Activated B cell treated with CpG ODN at 0.5 μM for 24 hours (primary cell): Measurements from ENCODE around the gene RNU1-4. TPM values are rescaled to one million over a fixed set of nuclear protein-coding genes. Genes with fewer than 3 reads are reported as not detected.
"Not testable (repeated sequence)": the region's sequence is repeated elsewhere in the genome, so short reads cannot be mapped to it uniquely, and the experiment has no call there.

ENCODE experiments used
- ATAC-seq: fragments of 200-7000 bp; cut with Tn5 transposase; one replicate; pipeline ENCODE4 v1.10.0; 2021; ENCODE audit warnings: low read depth, mild to moderate bottlenecking, moderate library complexity
- CTCF ChIA-PET: fragments of 350-600 bp; sonication (Branson Sonifier 250); formaldehyde crosslinking; loops from one replicate; lab custom pipeline; 2021; ENCODE audit warnings: antibody characterized with exemption; lab: Charles Lee
- POLR2A ChIA-PET: fragments of 350-600 bp; sonication (Branson Sonifier 250); formaldehyde crosslinking; loops from one replicate; lab custom pipeline; 2021; ENCODE audit warnings: antibody characterized with exemption; lab: Charles Lee
- DNase-seq: peaks from one replicate; pipeline ENCODE4 v3.0.0; 2022
- H3K27ac Mint-ChIP-seq: one replicate; pipeline ENCODE4 v1.8.0; 2020; ENCODE audit warnings: mixed read lengths
- H3K27me3 Mint-ChIP-seq: one replicate; pipeline ENCODE4 v1.8.0; 2021; ENCODE audit warnings: mixed read lengths
- H3K36me3 Mint-ChIP-seq: one replicate; pipeline ENCODE4 v1.8.0; 2021; ENCODE audit warnings: low read depth, mixed read lengths
- H3K4me1 Mint-ChIP-seq: one replicate; pipeline ENCODE4 v1.8.0; 2021; ENCODE audit warnings: mixed read lengths
- H3K4me3 Mint-ChIP-seq: one replicate; pipeline ENCODE4 v1.8.0; 2020; ENCODE audit warnings: mild to moderate bottlenecking, mixed read lengths
- H3K9me3 Mint-ChIP-seq: one replicate; pipeline ENCODE4 v1.8.0; 2020; ENCODE audit warnings: mixed read lengths
- intact Hi-C: fragments of 100-400 bp; cut with micrococcal nuclease; formaldehyde crosslinking; loops from one replicate; pipeline ENCODE4 v1.15.1; 2024
- total RNA-seq: library from RNA; stranded (reverse); gene quantifications from 2 replicates; pipeline ENCODE4 v1.2.3, GENCODE V29; 2022
- TF ChIP-seq, protein P1 (sequence below): fragments of 200-600 bp; IDR thresholded peaks from one replicate; pipeline ENCODE4 v1.8.0; 2022; ENCODE audit warnings: antibody characterized with exemption, mild to moderate bottlenecking

RNU1-4 gene
- total RNA-seq, 1 donor from 2014 or later = 3,526 TPM

DNA sequence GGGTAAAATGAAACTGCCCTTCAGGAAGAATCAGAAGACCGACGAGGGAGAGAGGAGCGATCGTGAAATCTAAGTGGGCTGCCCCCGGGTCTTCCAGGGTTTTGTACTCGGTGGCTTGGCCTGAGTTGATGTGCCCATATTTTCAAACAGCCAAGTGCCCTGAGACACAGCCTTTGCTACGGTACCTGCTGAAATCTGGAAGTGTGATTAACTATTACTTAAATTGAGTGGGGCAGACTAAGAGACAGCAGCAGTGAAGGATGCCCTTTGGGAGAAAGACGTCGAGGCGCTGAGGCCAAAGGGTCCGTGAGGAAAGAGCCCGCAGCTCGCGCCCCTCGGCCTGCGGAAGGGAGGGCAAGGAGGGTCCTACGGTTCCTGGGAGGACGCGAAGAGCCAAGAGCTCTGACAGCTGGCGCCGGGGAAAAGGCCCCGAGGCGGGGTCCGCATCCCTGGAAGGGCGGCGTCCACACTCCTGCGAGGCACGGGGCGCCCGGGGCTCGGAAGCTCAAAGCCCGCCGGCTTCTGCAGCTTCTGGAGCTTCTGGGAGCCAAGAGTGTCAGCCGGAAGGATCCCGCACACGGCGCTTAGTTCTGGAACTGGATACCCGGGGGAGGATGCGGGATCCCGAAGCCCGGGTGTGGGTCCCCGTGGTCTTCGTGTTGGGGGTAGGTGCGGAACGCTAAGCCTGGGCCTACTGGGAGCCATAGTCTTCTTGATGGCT lies 15.4 kb upstream of the RNU1-4 start:
- H3K27me3 Mint-ChIP-seq = peaks cover 4% of the 10 kb centered on the region
- ChIA-PET CTCF (no interaction called here), POLR2A (no interaction called here)
- H3K36me3 Mint-ChIP-seq = no peaks in the 10 kb centered on the region
- no peaks in the 10 kb centered on the region for H3K9me3 Mint-ChIP-seq
- H3K4me3 Mint-ChIP-seq = no peak overlapping the region
- TF ChIP-seq, protein P1, sequence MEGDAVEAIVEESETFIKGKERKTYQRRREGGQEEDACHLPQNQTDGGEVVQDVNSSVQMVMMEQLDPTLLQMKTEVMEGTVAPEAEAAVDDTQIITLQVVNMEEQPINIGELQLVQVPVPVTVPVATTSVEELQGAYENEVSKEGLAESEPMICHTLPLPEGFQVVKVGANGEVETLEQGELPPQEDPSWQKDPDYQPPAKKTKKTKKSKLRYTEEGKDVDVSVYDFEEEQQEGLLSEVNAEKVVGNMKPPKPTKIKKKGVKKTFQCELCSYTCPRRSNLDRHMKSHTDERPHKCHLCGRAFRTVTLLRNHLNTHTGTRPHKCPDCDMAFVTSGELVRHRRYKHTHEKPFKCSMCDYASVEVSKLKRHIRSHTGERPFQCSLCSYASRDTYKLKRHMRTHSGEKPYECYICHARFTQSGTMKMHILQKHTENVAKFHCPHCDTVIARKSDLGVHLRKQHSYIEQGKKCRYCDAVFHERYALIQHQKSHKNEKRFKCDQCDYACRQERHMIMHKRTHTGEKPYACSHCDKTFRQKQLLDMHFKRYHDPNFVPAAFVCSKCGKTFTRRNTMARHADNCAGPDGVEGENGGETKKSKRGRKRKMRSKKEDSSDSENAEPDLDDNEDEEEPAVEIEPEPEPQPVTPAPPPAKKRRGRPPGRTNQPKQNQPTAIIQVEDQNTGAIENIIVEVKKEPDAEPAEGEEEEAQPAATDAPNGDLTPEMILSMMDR = no peak
- no peak for DNase-seq
- no peak overlapping the region for H3K27ac Mint-ChIP-seq
- intact Hi-C loops = no loop called here
- ATAC-seq = no peak
- H3K4me1 Mint-ChIP-seq = peaks cover 2% of the 10 kb centered on the region

DNA sequence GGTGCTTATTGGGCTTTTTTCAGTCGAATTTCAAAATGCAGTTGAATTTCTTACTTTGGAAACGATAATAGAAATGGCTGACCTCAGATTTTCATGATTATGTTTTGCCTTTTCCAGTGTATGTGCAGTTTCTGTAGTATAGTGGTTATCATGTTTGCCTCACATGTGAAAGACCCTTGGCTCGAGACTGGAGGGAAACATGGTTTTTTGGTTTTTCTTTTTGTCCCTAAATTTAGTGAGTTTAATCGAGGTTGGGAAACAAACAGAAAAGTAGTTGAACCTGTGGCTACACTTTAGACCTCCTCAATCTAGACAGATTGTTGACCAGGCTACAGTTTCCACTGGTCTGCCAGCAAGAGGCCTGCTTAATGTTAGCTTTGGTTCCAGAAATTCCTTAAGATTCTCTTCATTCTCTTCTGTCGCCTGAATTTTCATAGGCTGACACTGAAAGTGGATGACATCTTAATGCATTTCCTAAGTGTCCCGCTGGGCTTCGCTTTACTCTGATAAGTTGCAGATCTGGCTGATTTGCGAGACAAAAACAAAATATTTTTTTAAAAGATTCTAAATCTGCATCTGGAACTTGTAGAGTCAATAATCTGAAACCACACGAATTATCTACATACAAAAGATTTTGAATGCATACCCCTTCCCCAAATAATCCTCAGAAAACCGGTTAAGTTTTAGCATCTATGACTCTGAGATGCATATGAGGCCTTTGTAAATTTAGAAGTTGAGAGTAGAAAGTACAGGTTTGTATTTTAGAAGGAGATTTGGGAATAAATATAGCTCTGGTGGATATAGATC lies 14.7 kb upstream of the RNU1-4 start:
- ATAC-seq, CTCF ChIA-PET: not testable (repeated sequence)

DNA sequence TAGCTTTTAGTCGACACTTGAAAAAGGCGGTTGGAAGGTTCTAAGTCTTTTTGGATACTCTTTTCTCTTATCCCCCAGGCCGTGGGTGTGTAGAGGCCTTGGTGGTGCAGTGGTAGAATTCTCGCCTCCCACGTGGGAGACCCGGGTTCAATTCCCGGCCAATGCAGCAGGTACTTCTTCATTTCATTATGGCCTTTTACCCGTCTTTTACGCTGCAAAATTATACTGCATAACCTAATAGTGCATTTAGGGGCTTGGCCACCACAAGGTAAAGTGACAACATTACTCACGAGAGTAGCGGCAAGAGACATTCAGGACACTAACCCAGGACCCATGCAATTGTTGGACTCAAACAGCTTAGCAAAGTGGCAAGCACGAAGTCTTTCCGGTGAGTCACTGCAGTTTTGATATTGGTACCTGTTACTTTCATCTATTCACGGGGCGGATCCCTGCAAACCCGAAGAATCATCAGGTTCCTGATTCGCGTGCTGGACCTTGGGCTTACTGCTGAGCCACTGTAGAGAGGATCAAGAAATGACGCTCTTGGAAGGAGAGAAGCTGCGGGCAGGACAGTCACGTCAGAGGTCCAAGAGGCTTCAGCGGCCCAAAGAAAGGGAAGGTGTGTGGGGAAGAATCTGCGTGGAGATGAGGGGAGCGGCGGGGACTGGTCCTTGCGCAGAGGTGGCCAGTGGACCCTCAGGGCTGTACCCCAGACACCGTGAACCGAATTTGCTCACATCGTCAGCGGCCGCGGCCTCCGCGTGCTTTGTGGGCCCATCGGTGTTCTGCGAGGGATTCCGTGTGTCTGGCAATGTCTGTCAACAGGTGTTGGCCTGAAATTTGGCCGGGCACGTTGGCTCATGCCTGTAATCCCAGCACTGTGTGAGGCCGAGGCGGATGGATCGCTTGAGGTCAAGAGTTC lies 12.9 kb upstream of the RNU1-4 start:
- CTCF ChIA-PET = interaction anchor here (1.4 kb wide), 1 partner anchor 20 kb away, joined by 4 read pairs; no protein-coding TSS in a partner anchor
- intact Hi-C loops = no loop called here

More for the DNA sequence above, 14.7 kb upstream of the RNU1-4 start:
- H3K4me1 Mint-ChIP-seq, H3K27me3 Mint-ChIP-seq, H3K36me3 Mint-ChIP-seq, DNase-seq, H3K4me3 Mint-ChIP-seq, intact Hi-C loops, H3K9me3 Mint-ChIP-seq, H3K27ac Mint-ChIP-seq: not testable (repeated sequence)
- POLR2A ChIA-PET = interaction anchor here (2.0 kb wide), 1 partner anchor 8 kb away, joined by 4 read pairs; no protein-coding TSS in a partner anchor

DNA sequence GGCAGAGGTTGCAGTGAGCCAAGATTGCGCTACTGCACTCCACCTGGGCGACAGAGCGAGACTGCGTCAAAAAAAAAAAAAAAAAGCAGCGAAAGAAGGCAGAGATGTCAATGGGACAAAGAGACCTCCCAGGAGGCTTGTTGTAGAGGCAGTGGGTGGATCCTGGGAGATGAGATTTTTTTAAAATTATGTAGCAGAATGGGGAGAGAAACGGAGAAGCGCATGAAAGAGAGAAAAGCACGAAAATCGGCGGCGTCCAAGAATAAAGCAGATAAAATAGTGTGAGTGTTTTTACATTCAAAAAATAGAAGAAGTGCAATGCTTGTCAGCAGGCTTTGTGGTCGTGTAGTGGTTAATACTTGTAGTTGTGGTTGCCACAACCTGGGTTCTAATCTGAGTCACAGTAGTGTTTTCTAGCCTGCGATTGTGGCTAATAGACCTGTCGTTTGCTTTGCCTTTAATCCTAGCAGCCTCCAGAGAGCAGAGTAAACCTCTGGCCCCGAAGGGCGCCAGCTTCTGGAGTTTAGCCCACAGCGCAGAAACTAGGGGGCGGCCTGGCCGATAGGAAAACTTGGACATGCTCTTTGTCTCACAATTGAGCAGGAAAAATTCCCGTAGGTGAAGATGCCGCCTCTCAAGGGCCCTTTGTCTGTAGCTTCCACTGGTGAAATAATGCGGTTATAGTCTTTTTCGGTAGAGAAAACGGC lies 11.9 kb upstream of the RNU1-4 start:
- CTCF ChIA-PET, H3K27me3 Mint-ChIP-seq, H3K4me1 Mint-ChIP-seq, H3K27ac Mint-ChIP-seq, H3K9me3 Mint-ChIP-seq, intact Hi-C loops, H3K4me3 Mint-ChIP-seq, POLR2A ChIA-PET, H3K36me3 Mint-ChIP-seq, DNase-seq: not testable (repeated sequence)
- peak; percentile 72 for ATAC-seq

More for the DNA sequence above, 12.9 kb upstream of the RNU1-4 start:
- POLR2A ChIA-PET = interaction anchor here (1.0 to 2.0 kb wide), 3 partner anchors 10 to 83 kb away, joined by 4 read pairs; no protein-coding TSS in a partner anchor
- DNase-seq (no peak), ATAC-seq (peak; percentile 45)
- H3K27me3 Mint-ChIP-seq = no peaks in the 10 kb centered on the region
- TF ChIP-seq, protein P1 = no peak
- H3K9me3 Mint-ChIP-seq = no peaks in the 10 kb centered on the region
- no peaks in the 10 kb centered on the region for H3K36me3 Mint-ChIP-seq
- H3K4me3 Mint-ChIP-seq = no peak overlapping the region
- peaks cover 2% of the 10 kb centered on the region for H3K4me1 Mint-ChIP-seq
- no peak overlapping the region for H3K27ac Mint-ChIP-seq

DNA sequence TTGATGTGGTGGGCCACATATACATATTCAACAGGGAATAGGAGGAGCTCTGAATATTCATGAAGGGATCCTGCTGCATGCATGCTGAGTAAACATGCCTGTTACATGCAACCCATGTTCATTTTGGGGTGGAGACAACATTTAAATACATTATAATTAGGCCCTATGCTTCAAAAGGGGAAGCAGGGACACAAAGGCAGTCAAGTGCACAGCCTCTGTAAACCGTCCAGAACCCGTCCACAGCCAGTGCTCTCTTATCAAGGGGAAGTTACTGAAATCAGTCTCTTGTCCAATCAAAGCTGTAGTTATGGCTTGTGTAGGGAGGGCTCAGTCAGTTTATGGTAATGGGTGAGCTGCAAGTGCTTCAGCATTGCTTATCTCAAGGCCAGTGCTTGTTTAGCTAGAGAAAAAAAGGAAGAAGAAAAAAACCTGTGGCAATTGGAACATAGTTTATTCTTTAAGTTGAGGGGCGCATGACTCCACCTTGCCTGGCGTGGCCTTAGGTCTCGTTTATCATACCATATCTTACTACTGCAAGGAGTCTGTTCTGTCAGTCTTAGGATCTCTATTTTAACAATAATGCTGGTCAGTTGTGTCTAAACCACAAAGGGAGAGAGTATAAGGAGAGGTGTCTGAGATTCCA lies 7.9 kb upstream of the RNU1-4 start:
- DNase-seq, H3K4me1 Mint-ChIP-seq, H3K36me3 Mint-ChIP-seq, H3K9me3 Mint-ChIP-seq, intact Hi-C loops, H3K4me3 Mint-ChIP-seq, CTCF ChIA-PET, H3K27me3 Mint-ChIP-seq, POLR2A ChIA-PET: not testable (repeated sequence)
- ATAC-seq = peak; percentile 45
- H3K27ac Mint-ChIP-seq = peak overlapping the region; percentile 69

DNA sequence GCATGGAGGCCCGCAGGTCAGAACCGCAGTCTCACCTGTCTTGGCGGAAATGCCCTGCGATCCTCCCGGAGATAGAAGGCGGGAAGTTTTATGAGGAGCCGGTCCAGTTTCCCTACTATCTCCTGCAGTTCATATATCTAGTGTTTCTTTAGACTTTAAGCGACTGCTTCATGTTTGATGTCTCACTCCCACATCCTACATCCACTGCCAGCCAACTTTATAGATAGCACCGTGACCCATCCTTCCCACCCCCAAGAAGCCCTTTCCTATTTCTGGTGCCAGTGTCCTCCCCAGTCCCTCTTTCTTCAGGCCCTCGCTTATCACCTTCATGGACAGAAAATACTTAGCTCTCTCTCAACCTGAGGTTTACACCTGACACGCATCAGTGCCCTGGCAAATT lies 914 bp downstream of the RNU1-4 start:
- H3K9me3 Mint-ChIP-seq, H3K27ac Mint-ChIP-seq, H3K4me1 Mint-ChIP-seq, POLR2A ChIA-PET, H3K27me3 Mint-ChIP-seq, intact Hi-C loops, H3K4me3 Mint-ChIP-seq, H3K36me3 Mint-ChIP-seq, DNase-seq, CTCF ChIA-PET, ATAC-seq: not testable (repeated sequence)

DNA sequence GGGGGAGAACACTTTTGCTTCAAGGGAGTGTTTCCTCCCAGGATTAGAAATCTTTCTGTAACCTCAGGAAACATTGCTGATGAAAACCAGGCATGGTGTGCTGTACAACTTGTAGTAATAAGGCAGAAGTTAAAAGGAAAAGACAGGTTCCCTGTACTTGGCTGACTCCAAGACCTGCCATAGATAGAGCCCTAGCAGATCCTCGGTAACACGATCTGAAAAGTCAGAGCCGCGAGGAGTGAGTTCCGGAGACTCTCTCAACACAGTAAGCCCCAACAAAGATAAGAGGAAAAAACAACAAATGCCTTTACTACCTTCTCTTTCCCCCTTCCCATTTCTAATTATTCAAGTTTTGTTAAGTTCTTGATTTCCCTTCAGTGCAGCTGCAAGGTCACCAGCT lies 7.3 kb downstream of the RNU1-4 start:
- H3K36me3 Mint-ChIP-seq, H3K4me1 Mint-ChIP-seq, intact Hi-C loops, H3K4me3 Mint-ChIP-seq, H3K27me3 Mint-ChIP-seq, H3K9me3 Mint-ChIP-seq, DNase-seq, ATAC-seq, H3K27ac Mint-ChIP-seq, CTCF ChIA-PET, POLR2A ChIA-PET: not testable (repeated sequence)

DNA sequence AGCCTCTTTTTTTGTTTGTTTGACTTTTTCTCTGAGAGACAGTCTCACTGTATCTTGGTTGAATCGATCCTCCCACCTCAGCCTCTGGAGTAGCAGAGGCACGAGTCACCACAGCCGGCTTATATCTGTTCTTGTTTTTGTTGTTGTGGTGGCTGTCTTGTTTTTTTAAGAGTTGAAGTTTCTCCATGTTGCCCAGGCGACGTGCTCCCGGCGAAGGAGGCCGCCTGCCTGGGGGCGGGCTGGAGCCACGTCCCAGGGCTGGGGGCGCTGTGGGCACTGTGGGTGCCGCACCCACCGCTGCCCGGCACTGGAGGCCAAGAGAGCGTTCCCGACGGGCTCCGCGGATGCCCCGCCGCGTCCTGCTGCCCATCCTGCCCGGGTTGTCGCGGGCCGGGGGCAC lies 8.4 kb downstream of the RNU1-4 start:
- not testable (repeated sequence) for H3K9me3 Mint-ChIP-seq

More for the DNA sequence above, 8.4 kb downstream of the RNU1-4 start:
- DNase-seq, ATAC-seq, H3K4me1 Mint-ChIP-seq, CTCF ChIA-PET, H3K36me3 Mint-ChIP-seq, H3K4me3 Mint-ChIP-seq, intact Hi-C loops, H3K27ac Mint-ChIP-seq, POLR2A ChIA-PET, H3K27me3 Mint-ChIP-seq: not testable (repeated sequence)
